Kidney (tissue), 14 donors: ENCODE measurements around the gene FN1. TPM values are rescaled to one million over a fixed set of nuclear protein-coding genes. Genes with fewer than 3 reads are reported as not detected.

Source experiments
- DNase-seq, 5 donors: peaks; one replicate each; pipeline ENCODE4 v3.0.0-alpha.2; 2013 to 2020
- FAIRE-seq: peaks from 2 replicates; lab custom pipeline; 2012; peaks lifted over from hg19 to GRCh38; lab: Jason Lieb, UNC
- H3K27ac ChIP-seq, 2 donors: one replicate each; pipeline ENCODE4 v1.7.0; 2013; ENCODE audit warnings: low read depth in 2 of 2, low read length in 2 of 2, inconsistent platforms in 1 of 2
- H3K27me3 ChIP-seq: one replicate; pipeline ENCODE4 v1.7.1; 2013; ENCODE audit warnings: low read length, inconsistent platforms; ENCODE audit not compliant: control insufficient read depth, insufficient read depth
- H3K36me3 ChIP-seq, 3 donors: one replicate each; pipeline versions ENCODE4 v1.7.0 to v1.7.1; 2013; ENCODE audit warnings: low read length in 3 of 3, control low read depth in 1 of 3, inconsistent platforms in 1 of 3; ENCODE audit not compliant: insufficient read depth in 3 of 3, control insufficient read depth in 2 of 3
- H3K4me1 ChIP-seq, 3 donors: one replicate each; pipeline versions ENCODE4 v1.7.0 to v1.7.1; 2013; ENCODE audit warnings: low read length in 3 of 3, inconsistent platforms in 1 of 3, low read depth in 1 of 3; ENCODE audit not compliant: control insufficient read depth in 2 of 3, insufficient read depth in 2 of 3
- H3K4me3 ChIP-seq, 3 donors: one replicate each; pipeline versions ENCODE4 v1.7.0 to v1.8.1; 2013; ENCODE audit warnings: low read length in 3 of 3, control low read depth in 1 of 3, inconsistent platforms in 1 of 3
- H3K9ac ChIP-seq, 3 donors: one replicate each; pipeline versions ENCODE4 v1.7.0 to v1.7.1; 2013; ENCODE audit warnings: low read length in 3 of 3, control low read depth in 1 of 3, inconsistent platforms in 1 of 3
- H3K9me3 ChIP-seq, 3 donors: one replicate each; pipeline versions ENCODE4 v1.7.0 to v1.7.1; 2013; ENCODE audit warnings: low read length in 3 of 3, control low read depth in 1 of 3, inconsistent platforms in 1 of 3; ENCODE audit not compliant: control insufficient read depth in 2 of 3, insufficient read depth in 1 of 3
- intact Hi-C: fragments of 100-400 bp; cut with DNase I; formaldehyde crosslinking; loops from one replicate; pipeline ENCODE4 v1.11.1; 2022
- polyA plus RNA-seq: library from polyadenylated mRNA; stranded (reverse); fragments of 350-450 nt; fragmentation: Illumina TruSeq; extraction: RNeasy Lipid Tissue Mini Kit (QIAGEN cat#74804); gene quantifications from one replicate; pipeline ENCODE4 v1.2.3, GENCODE V29; 2014; ENCODE audit warnings: low read depth, low replicate concordance; ENCODE audit not compliant: insufficient read depth
- total RNA-seq: library from RNA; stranded (reverse); fragmentation: NEBNext Ultra II Directional; extraction: Animal tissue kit (Norgen Biotek cat#: 25700); gene quantifications from one replicate; pipeline ENCODE4 v1.2.1, GENCODE V29; 2021
- TF ChIP-seq, protein P1 (sequence below): IDR thresholded peaks from 3 replicates; pipeline ENCODE4 v1.5.1; 2012; ENCODE audit warnings: mild to moderate bottlenecking, moderate library complexity, borderline replicate concordance; ENCODE audit not compliant: insufficient read depth; ENCODE audit errors: extremely low read depth
- donor health status: control.
- donor health status: control.
- donor health status: control.
- donor health status: control.
- donor health status: control.
- donor health status: DM: yes; HTN: yes; CAD: no.
- donor health status: Normal renal cell carcinoma (clear cell type).

The FN1 gene
- total and polyA plus RNA-seq, 2 donors from 2014 or later, result 92.1 to 289 TPM

DNA sequence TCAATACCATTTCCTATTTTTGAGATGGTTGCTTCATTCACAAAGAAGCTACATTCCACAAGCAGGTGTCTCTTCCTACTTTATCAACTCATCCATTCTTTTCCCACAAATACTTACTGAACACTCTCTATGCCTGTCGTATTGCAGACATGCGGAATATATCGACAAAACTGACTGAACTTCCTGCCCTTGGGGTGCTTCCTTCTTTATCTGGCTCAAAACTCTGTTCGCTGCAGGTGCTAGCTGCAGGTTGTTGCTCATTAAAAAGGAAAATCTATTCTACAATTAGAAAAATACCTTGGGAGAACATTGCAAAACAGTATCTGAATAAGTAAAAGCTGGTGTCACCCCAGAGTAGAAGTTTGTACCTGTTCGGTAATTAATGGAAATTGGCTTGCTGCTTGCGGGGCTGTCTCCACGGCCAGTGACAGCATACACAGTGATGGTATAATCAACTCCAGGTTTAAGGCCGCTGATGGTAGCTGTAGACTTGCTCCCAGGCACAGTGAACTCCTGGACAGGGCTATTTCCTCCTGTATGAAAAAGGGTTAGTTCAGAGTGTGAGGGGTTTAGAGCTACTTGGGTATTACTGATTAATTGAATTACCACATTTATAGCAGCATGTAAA lies 52.1 kb downstream of the FN1 start:
- no peaks in the 10 kb centered on the region for H3K9me3 ChIP-seq
- H3K9ac ChIP-seq, result no peak overlapping the region
- FAIRE-seq (no peak), DNase-seq (no peak)
- TF ChIP-seq, protein P1, sequence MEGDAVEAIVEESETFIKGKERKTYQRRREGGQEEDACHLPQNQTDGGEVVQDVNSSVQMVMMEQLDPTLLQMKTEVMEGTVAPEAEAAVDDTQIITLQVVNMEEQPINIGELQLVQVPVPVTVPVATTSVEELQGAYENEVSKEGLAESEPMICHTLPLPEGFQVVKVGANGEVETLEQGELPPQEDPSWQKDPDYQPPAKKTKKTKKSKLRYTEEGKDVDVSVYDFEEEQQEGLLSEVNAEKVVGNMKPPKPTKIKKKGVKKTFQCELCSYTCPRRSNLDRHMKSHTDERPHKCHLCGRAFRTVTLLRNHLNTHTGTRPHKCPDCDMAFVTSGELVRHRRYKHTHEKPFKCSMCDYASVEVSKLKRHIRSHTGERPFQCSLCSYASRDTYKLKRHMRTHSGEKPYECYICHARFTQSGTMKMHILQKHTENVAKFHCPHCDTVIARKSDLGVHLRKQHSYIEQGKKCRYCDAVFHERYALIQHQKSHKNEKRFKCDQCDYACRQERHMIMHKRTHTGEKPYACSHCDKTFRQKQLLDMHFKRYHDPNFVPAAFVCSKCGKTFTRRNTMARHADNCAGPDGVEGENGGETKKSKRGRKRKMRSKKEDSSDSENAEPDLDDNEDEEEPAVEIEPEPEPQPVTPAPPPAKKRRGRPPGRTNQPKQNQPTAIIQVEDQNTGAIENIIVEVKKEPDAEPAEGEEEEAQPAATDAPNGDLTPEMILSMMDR, result no peak
- H3K4me1 ChIP-seq, result no peaks in the 10 kb centered on the region
- no peak overlapping the region for H3K4me3 ChIP-seq
- intact Hi-C loops, result no loop called here
- peaks cover 0 to 3% (median 0%) of the 10 kb centered on the region in 3 donors for H3K36me3 ChIP-seq
- H3K27ac ChIP-seq, result no peak overlapping the region
- no peaks in the 10 kb centered on the region for H3K27me3 ChIP-seq

DNA sequence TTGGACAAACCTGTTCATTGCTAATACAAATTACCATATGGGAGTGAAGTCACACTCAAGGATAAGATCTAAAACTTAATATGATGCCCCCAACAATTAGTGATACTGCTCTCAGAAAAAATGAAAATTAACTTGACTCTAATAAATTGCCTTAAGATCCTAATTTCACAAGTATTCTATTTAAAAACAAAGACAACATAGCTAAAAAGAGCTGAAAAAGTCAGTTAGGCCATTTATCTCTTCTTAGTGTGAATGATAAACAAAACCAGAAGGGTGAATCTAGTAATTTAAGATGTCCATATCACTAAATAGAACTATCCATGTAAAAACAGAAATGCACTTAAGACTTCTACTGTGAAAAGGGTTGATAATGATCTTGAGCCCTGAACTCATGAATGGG lies 53.4 kb downstream of the FN1 start:
- FAIRE-seq, result no peak
- H3K4me1 ChIP-seq, result no peaks in the 10 kb centered on the region
- TF ChIP-seq, protein P1, result no peak
- H3K9ac ChIP-seq, result no peak overlapping the region
- H3K27me3 ChIP-seq, result no peaks in the 10 kb centered on the region
- no peak overlapping the region for H3K27ac ChIP-seq
- no peaks in the 10 kb centered on the region for H3K9me3 ChIP-seq
- H3K36me3 ChIP-seq, result peaks cover 0 to 3% (median 0%) of the 10 kb centered on the region in 3 donors
- H3K4me3 ChIP-seq, result no peak overlapping the region
- no peak for DNase-seq
- intact Hi-C loops, result no loop called here

GRCh38 chr2:215382011-215382410 lies 53.9 kb downstream of the FN1 start:
- FAIRE-seq, result no peak

More at GRCh38 chr2:215382011-215382410, 53.9 kb downstream of the FN1 start:
- H3K4me3 ChIP-seq, result no peak overlapping the region
- intact Hi-C loops, result no loop called here
- peaks cover 0 to 3% (median 0%) of the 10 kb centered on the region in 3 donors for H3K36me3 ChIP-seq
- H3K9ac ChIP-seq, result no peak overlapping the region
- TF ChIP-seq, protein P1, result no peak
- no peaks in the 10 kb centered on the region for H3K9me3 ChIP-seq
- no peaks in the 10 kb centered on the region for H3K27me3 ChIP-seq
- no peaks in the 10 kb centered on the region for H3K4me1 ChIP-seq
- no peak for DNase-seq
- no peak overlapping the region for H3K27ac ChIP-seq
